IMR-90 (cell line): ENCODE results near the gene PIP5K1A. TPM values are rescaled to one million over a fixed set of nuclear protein-coding genes. Genes with fewer than 3 reads are reported as not detected.

ENCODE experiments used
- ATAC-seq: fragments of 200-7000 bp; cut with Tn5 transposase; 2 replicates; pipeline ENCODE4 v1.9.1; 2020; ENCODE audit warnings: low read depth, mild to moderate bottlenecking, moderate library complexity
- BruUV-seq: library from RNA; stranded (reverse); fragments of 400-500 nt; replicated peaks from 2 replicates; lab custom pipeline; 2021; lab: Mats Ljungman, UMichigan
- CTCF ChIA-PET: fragments of 300-600 bp; formaldehyde crosslinking; extraction: SDS; loops from one replicate; lab custom pipeline; 2021; ENCODE audit warnings: antibody characterized with exemption; lab: Yijun Ruan, JAX
- POLR2A ChIA-PET: fragments of 300-600 bp; sonication (Branson Sonifier 250); formaldehyde crosslinking; loops from one replicate; lab custom pipeline; 2022; ENCODE audit warnings: antibody characterized with exemption; ENCODE audit not compliant: unreplicated experiment; lab: Charles Lee
- DNase-seq: peaks from one replicate; pipeline ENCODE4 v3.0.0; 2013
- H2AFZ ChIP-seq: replicated peaks from 2 replicates; pipeline ENCODE3; 2013; ENCODE audit warnings: low read length, mild to moderate bottlenecking; ENCODE audit not compliant: poor library complexity
- H2AK5ac ChIP-seq: 2 replicates; pipeline ENCODE4 v1.6.1; 2013; ENCODE audit warnings: low read depth, low read length, inconsistent platforms
- H2AK9ac ChIP-seq: replicated peaks from 2 replicates; pipeline ENCODE3; 2013; ENCODE audit warnings: mild to moderate bottlenecking, low read depth, low read length, moderate library complexity; ENCODE audit not compliant: poor library complexity
- H2BK120ac ChIP-seq: 2 replicates; pipeline ENCODE4 v1.6.1; 2013; ENCODE audit warnings: low read depth, low read length, inconsistent platforms
- H2BK15ac ChIP-seq: 3 replicates; pipeline ENCODE4 v1.6.1; 2013; ENCODE audit warnings: low read depth, low read length, inconsistent platforms
- H2BK20ac ChIP-seq: 2 replicates; pipeline ENCODE4 v1.6.1; 2013; ENCODE audit warnings: low read depth, mild to moderate bottlenecking, inconsistent platforms, low read length, moderate library complexity
- H2BK5ac ChIP-seq: 2 replicates; pipeline ENCODE4 v1.6.1; 2013; ENCODE audit warnings: mild to moderate bottlenecking, low read depth, low read length, inconsistent platforms; ENCODE audit not compliant: poor library complexity, severe bottlenecking
- H3K14ac ChIP-seq: replicated peaks from 2 replicates; pipeline ENCODE4 v1.6.1; 2013; ENCODE audit warnings: low read depth, low read length, inconsistent platforms
- H3K18ac ChIP-seq: 2 replicates; pipeline ENCODE4 v1.6.1; 2013; ENCODE audit warnings: low read depth, low read length, control low read depth
- H3K23ac ChIP-seq: 2 replicates; pipeline ENCODE4 v1.6.1; 2013; ENCODE audit warnings: low read depth, low read length, inconsistent platforms
- H3K27ac ChIP-seq: 2 replicates; pipeline ENCODE4 v1.5.1; 2013; ENCODE audit warnings: mild to moderate bottlenecking, control low read depth, low read length; ENCODE audit not compliant: insufficient read depth
- H3K27me3 ChIP-seq: 2 replicates; pipeline ENCODE4 v1.6.1; 2013; ENCODE audit warnings: low read length; ENCODE audit not compliant: control insufficient read depth, insufficient read depth
- H3K36me3 ChIP-seq: 2 replicates; pipeline ENCODE4 v1.6.1; 2013; ENCODE audit warnings: low read length, mixed read lengths; ENCODE audit not compliant: control insufficient read depth, insufficient read depth
- H3K4ac ChIP-seq: 2 replicates; pipeline ENCODE4 v1.6.1; 2013; ENCODE audit warnings: low read depth, low read length, inconsistent platforms
- H3K4me1 ChIP-seq: 2 replicates; pipeline ENCODE4 v1.6.1; 2013; ENCODE audit warnings: low read length, mixed read lengths; ENCODE audit not compliant: control insufficient read depth, insufficient read depth
- H3K4me2 ChIP-seq: 2 replicates; pipeline ENCODE4 v1.6.1; 2013; ENCODE audit warnings: low read depth, mild to moderate bottlenecking, control low read depth, low read length, moderate library complexity
- H3K4me3 ChIP-seq: 2 replicates; pipeline ENCODE4 v1.5.1; 2013; ENCODE audit warnings: low read depth, mild to moderate bottlenecking, control low read depth, low read length, moderate library complexity; ENCODE audit not compliant: insufficient read depth
- H3K56ac ChIP-seq: 2 replicates; pipeline ENCODE4 v1.6.1; 2013; ENCODE audit warnings: low read length, inconsistent platforms; ENCODE audit not compliant: insufficient read depth; ENCODE audit errors: extremely low read depth
- H3K79me1 ChIP-seq, 2 experiments: 2 replicates each; pipeline ENCODE4 v1.6.1; 2013; ENCODE audit warnings: low read length in 2 of 2, inconsistent platforms in 1 of 2, low read depth in 1 of 2
- H3K9ac ChIP-seq: 2 replicates; pipeline ENCODE4 v1.6.1; 2013; ENCODE audit warnings: low read depth, low read length, control low read depth
- H3K9me1 ChIP-seq: 2 replicates; pipeline ENCODE4 v1.6.1; 2013; ENCODE audit warnings: low read length, inconsistent platforms; ENCODE audit not compliant: insufficient read depth
- H3K9me3 ChIP-seq: 2 replicates; pipeline ENCODE4 v1.6.1; 2013; ENCODE audit warnings: low read length; ENCODE audit not compliant: control insufficient read depth, insufficient read depth
- H4K20me1 ChIP-seq: 2 replicates; pipeline ENCODE4 v1.6.1; 2013; ENCODE audit warnings: low read length, inconsistent platforms; ENCODE audit not compliant: insufficient read depth
- H4K5ac ChIP-seq: 2 replicates; pipeline ENCODE4 v1.6.1; 2013; ENCODE audit warnings: mild to moderate bottlenecking, low read depth, low read length, control low read depth
- H4K8ac ChIP-seq, 2 experiments: 2 replicates each; pipeline ENCODE4 v1.6.1; 2013; ENCODE audit warnings: low read depth in 2 of 2, low read length in 2 of 2, control low read depth in 1 of 2, inconsistent platforms in 1 of 2
- H4K91ac ChIP-seq: 2 replicates; pipeline ENCODE4 v1.6.1; 2013; ENCODE audit warnings: low read depth, low read length, inconsistent platforms; ENCODE audit not compliant: insufficient read depth
- CEBPB ChIP-seq: IDR thresholded peaks from 2 replicates; pipeline ENCODE4 v1.6.1; 2012; ENCODE audit warnings: low read depth, low read length, improper control_type of control experiment
- MAFK ChIP-seq: IDR thresholded peaks from 2 replicates; pipeline ENCODE4 v1.6.1; 2012; ENCODE audit warnings: low read depth, low read length, improper control_type of control experiment
- MAZ ChIP-seq: IDR thresholded peaks from 2 replicates; pipeline ENCODE4 v1.6.1; 2012; ENCODE audit warnings: low read depth, mild to moderate bottlenecking, low read length, improper control_type of control experiment, moderate library complexity, borderline replicate concordance
- MXI1 ChIP-seq: IDR thresholded peaks from 2 replicates; pipeline ENCODE4 v1.6.1; 2012; ENCODE audit warnings: low read depth, mild to moderate bottlenecking, low read length, moderate library complexity, borderline replicate concordance
- POLR2A ChIP-seq: IDR thresholded peaks from 2 replicates; pipeline ENCODE4 v1.6.1; 2012; ENCODE audit warnings: mild to moderate bottlenecking, low read depth, low read length
- RCOR1 ChIP-seq: IDR thresholded peaks from 2 replicates; pipeline ENCODE4 v1.6.1; 2012; ENCODE audit warnings: mild to moderate bottlenecking, low read length, improper control_type of control experiment; ENCODE audit not compliant: insufficient replicate concordance
- WGBS, 2 experiments: methylation state at CpG; one replicate each; pipeline versions ENCODE4 v1.1.5 to v1.1.7; 2013; ENCODE audit warnings: missing lambda C conversion rate in 2 of 2; ENCODE audit not compliant: insufficient read length in 1 of 2; ENCODE audit errors: extremely low coverage in 2 of 2; 5-methylcytosine and 5-hydroxymethylcytosine counted together
- dilution Hi-C: fragments of 300-500 bp; cut with HindIII; formaldehyde crosslinking; loops from one replicate; pipeline ENCODE4 v1.14.3; 2018; ENCODE audit warnings: low sequenced_read_pairs; ENCODE audit not compliant: unreplicated experiment
- in situ Hi-C: fragments of 300-500 bp; cut with MboI; formaldehyde crosslinking; loops from 3 replicates; pipeline ENCODE4 v1.14.3; 2019; ENCODE audit warnings: low sequenced_read_pairs, inconsistent platforms, mixed read lengths
- intact Hi-C: fragments of 100-400 bp; cut with micrococcal nuclease; formaldehyde crosslinking; loops from 2 replicates; pipeline ENCODE4 v1.10.0; 2022
- polyA plus RNA-seq, 3 experiments: library from polyadenylated mRNA; depleted of rRNA; stranded (reverse); fragments of >200 nt; gene quantifications; 2 replicates each; pipeline ENCODE4 v1.2.3, GENCODE V29; 2012; ENCODE audit warnings: low replicate concordance in 1 of 3
- total RNA-seq: library from RNA; depleted of rRNA; stranded (reverse); fragments of >200 nt; gene quantifications from 2 replicates; pipeline ENCODE4 v1.2.3, GENCODE V29; 2012
- TF ChIP-seq, protein P1 (sequence below): fragments of 150-350 bp; IDR thresholded peaks from 2 replicates; pipeline ENCODE4 v1.6.1; 2016; ENCODE audit warnings: low read depth, mild to moderate bottlenecking, low read length, moderate library complexity, borderline replicate concordance

PIP5K1A gene
- total and polyA plus RNA-seq, 2 of the 4 experiments (the other 2 are of a cell fraction), result 59.1 to 105 TPM

DNA sequence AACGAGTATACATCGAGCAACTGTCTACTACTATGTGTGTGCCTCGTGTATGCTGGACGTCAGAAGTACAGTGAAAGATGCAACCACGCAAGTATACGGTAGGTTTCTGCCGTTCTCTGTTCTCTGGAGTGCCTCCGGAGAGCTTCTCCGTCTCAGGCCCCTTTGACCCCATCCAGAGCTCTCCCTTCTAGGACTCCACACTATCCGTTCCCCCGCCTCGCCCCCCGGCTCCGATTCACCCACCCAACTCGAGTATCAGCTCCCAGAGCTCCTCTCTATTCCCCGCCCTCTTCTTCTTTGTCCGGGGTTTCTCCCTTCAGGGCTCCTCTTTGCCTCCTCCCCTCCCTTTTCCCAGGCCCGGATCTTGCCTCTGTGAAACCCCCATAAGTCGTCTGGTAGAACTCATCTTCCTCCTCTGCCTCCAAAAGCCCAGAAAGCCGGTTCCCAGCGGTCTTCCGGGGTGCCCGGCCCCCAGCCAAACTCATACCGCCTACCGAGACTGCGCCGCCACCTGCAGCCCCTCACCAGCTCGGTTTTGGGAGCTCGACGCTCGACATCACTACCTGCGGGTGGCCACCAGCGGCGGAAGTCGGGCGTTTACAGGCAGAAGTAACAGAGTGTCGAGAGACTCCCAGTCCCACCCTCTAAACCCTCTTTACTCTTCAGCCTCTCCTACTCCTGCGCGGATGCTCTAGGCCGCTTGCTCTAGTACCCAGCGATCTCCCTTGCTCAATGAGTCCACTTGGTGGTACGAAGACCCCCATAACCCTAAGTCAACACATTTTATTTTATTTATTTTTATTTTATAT, 8.5 kb upstream of the PIP5K1A start, which contains the start of gene VPS72:
VPS72 (minus strand) TSS at position 561 of the 809 bp plus-strand sequence; CDS start at position 485, 76 bp downstream.
- Histone ChIP-seq H3K27me3 (no peaks in the 10 kb centered on the region), H4K5ac (peak within 1 kb of the TSS; percentile 79), H3K23ac (peak within 1 kb of the TSS; percentile 94), H3K9me3 (no peaks in the 10 kb centered on the region), H4K20me1 (no peaks in the 10 kb centered on the region), H2BK15ac (no peak within 1 kb of the TSS), H3K14ac (peak within 1 kb of the TSS; percentile 97), H3K27ac (peak within 1 kb of the TSS; percentile 81), H2BK20ac (no peak within 1 kb of the TSS), H2AFZ (peak within 1 kb of the TSS; percentile 91), H2BK5ac (peak within 1 kb of the TSS; percentile 72), H4K8ac (peak within 1 kb of the TSS; percentile 67 to 99), H2AK9ac (peak within 1 kb of the TSS; percentile 93), H3K36me3 (peaks cover 7% of the 10 kb centered on the region), H3K4ac (peak within 1 kb of the TSS; percentile 96), H3K79me1 (peaks cover 29 to 45% of the 10 kb centered on the region in 2 experiments), H3K56ac (peak within 1 kb of the TSS; percentile 80), H3K9me1 (peaks cover 12% of the 10 kb centered on the region; the same call in 1 of the 2 replicates), H3K4me1 (no peaks in the 10 kb centered on the region; the same call in 1 of the 2 replicates), H3K4me2 (peak within 1 kb of the TSS; percentile 84), H3K4me3 (peak within 1 kb of the TSS; percentile 73), H2BK120ac (no peak within 1 kb of the TSS; the same call in 1 of the 2 replicates), H4K91ac (peak within 1 kb of the TSS; percentile 59), H2AK5ac (peak within 1 kb of the TSS; percentile 93), H3K9ac (peak within 1 kb of the TSS; percentile 93), H3K18ac (peak within 1 kb of the TSS; percentile 44; the same call in 1 of the 2 replicates)
- ChIA-PET CTCF (interaction anchor here (0.7 to 1.4 kb wide), 5 partner anchors 12 to 151 kb away, joined by 3 to 7 read pairs (median 3); partner anchors contain the start of genes PSMD4 and TMOD4), POLR2A (interaction anchor here (1.3 kb wide), 2 partner anchors 65 to 91 kb away, joined by 3 to 4 read pairs; partner anchors contain the start of gene PSMD4)
- DNase-seq (peak; percentile 88), ATAC-seq (peak; percentile 98)
- in situ Hi-C loops (loop anchor here (10.0 kb wide), 1 partner anchor 215 kb away; no protein-coding TSS in a partner anchor), intact Hi-C loops (no loop called here), dilution Hi-C loops (no loop called here)
- BruUV-seq, result no TSS peak
- TF ChIP-seq CEBPB, result no peak
- TF ChIP-seq, protein P1, sequence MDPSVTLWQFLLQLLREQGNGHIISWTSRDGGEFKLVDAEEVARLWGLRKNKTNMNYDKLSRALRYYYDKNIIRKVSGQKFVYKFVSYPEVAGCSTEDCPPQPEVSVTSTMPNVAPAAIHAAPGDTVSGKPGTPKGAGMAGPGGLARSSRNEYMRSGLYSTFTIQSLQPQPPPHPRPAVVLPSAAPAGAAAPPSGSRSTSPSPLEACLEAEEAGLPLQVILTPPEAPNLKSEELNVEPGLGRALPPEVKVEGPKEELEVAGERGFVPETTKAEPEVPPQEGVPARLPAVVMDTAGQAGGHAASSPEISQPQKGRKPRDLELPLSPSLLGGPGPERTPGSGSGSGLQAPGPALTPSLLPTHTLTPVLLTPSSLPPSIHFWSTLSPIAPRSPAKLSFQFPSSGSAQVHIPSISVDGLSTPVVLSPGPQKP, result 0 out of 2 replicates have a peak, but pooled peaks have one; percentile 48
- TF ChIP-seq MXI1, result peak; percentile 52; the same call in 1 of the 2 replicates
- peak; percentile 86 for TF ChIP-seq POLR2A
- peak; percentile 32 for TF ChIP-seq RCOR1
- TF ChIP-seq MAZ, result peak; percentile 91
- TF ChIP-seq MAFK, result no peak
- 1% methylated on average over 22 of the region's 42 CpGs; no CpG with 5 or more reads in 1 of the 2 experiments for WGBS, 2 experiments
